Ramos (cell line): ENCODE data around the gene SPDL1.

ENCODE experiments used
- in situ Hi-C: fragments of 300-500 bp; cut with MboI; formaldehyde crosslinking; loops from one replicate; pipeline ENCODE4 v1.14.3; 2022; ENCODE audit warnings: low sequenced_read_pairs; ENCODE audit not compliant: unreplicated experiment

SPDL1 gene, protein sequence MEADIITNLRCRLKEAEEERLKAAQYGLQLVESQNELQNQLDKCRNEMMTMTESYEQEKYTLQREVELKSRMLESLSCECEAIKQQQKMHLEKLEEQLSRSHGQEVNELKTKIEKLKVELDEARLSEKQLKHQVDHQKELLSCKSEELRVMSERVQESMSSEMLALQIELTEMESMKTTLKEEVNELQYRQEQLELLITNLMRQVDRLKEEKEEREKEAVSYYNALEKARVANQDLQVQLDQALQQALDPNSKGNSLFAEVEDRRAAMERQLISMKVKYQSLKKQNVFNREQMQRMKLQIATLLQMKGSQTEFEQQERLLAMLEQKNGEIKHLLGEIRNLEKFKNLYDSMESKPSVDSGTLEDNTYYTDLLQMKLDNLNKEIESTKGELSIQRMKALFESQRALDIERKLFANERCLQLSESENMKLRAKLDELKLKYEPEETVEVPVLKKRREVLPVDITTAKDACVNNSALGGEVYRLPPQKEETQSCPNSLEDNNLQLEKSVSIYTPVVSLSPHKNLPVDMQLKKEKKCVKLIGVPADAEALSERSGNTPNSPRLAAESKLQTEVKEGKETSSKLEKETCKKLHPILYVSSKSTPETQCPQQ

DNA sequence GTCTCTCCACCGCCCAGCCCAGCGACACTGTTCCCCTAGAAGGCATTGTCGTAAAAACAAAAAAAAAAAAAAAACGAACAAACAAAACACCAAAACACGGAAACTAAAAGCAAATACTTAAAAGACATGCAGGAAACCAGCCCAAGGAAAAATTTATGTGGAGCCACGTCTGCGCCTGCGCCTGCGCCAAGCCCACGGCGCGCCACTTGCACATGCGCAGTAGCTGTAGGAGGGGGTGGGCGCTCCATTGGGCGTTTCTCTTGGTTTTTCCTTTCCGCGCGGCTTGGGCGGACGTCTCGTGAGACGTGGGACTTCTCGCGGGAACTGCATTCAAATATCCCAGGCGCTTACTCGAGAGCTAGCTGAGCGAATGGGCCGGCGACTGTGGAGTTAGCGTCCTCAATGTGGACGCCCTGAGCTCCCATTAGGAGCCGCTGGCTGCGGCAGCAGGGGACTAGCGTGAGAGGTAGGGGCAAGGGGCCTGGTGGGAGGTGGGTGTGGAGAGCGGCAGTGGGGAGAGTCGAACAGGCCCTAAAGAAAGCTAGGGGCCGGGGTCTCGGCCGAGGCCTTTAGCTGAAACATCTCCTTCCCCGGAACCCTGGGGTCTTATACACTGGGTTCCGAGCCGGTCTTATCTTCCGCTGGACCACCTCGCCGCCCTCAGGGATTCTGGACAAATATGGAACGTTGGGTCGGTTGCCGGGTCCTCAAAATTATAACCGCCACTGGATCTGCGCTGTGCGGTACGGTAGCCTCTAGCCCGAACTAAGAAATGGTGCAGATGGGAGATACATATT, at the start of gene SPDL1:
Gene SPDL1, plus strand, starts transcription at position 350 of the 797 bp plus-strand sequence. CDS start 4,644 bp downstream, outside the sequence.
- in situ Hi-C loops = loop anchor here (25.0 kb wide), 1 partner anchor 596 kb away; no protein-coding TSS in a partner anchor

DNA sequence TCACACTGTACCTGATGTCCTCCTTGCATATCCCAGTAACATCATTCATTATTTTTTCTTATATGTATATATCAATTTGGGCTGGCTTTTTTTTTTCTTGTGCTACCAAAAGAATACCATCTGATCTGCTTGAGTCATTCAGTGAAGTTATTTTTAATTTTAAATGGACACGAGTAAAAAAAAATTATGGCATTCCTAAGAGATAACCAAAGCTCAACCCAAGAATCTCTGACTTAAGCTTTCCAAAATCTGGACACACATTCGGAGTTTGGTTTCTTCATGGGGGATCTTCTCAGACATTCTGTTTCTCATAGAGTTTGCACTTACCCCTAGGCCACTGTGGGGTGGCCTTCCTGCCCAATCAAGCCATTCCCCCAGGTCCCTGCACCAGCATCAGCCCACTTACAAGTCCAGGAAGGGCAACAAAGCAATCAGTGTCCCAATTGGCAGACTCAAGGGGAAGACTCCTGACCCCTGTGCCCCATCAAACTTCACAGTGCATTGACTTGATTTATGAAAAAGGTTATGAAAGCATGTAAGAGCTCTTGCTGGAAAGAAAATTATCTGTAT, 49.2 kb upstream of the SPDL1 start:
- in situ Hi-C loops = no loop called here

DNA sequence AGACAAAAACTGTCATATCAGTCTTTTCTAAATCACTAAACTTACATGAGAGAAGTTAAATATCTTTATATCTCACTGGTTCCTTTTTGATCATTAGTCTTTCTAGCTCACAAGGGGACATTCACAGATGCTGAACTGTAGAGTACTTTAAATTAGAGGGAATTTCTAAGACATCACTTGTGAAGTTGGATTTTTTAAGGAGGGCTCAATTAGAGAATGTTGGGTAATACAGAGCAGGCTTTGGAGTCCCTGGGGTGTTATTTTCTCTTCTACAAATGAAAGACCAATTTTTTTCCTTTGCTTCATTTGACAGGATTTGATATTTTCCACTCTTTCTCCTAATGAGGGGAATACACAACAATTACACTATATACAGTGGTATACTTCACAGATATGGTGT, 48.6 kb upstream of the SPDL1 start:
- in situ Hi-C loops = no loop called here

DNA sequence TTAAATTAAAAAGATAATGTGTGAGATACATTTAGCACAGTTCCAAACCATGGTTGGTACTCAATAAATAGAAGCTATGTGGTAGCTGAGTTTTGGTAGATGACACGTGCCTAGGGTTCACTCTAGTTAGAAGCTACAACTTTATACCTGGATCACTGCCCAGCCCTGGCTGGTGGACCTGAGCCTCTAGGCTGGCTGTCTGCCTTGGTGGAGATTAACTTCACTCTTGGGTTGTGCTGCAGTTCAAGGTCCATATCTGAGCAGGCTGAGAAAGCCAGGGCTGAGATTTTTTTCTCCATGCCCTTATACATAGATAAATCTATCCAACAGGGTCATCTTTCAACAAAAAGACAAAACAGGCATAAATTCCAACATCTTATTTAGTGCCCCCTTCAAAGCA, 44.6 kb upstream of the SPDL1 start:
- in situ Hi-C loops = no loop called here

DNA sequence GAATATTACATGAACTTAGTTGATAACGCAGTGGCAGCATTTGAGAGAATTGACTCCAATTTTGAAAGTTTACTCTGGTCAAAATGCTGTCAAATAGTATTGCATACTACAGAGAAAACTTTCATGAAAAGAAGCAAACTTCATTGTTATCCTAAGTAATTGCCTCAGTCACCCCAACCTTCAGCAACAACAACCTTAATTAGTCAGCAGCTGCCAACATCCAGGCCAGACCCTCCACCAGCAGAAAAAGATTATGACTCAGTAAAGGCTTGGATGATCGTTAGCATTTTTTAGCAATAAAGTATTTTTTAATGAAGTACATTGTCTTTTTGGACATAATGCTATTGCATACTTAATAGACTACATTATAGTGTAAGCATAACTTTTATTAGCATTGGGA, 40.8 kb upstream of the SPDL1 start:
- in situ Hi-C loops = no loop called here

DNA sequence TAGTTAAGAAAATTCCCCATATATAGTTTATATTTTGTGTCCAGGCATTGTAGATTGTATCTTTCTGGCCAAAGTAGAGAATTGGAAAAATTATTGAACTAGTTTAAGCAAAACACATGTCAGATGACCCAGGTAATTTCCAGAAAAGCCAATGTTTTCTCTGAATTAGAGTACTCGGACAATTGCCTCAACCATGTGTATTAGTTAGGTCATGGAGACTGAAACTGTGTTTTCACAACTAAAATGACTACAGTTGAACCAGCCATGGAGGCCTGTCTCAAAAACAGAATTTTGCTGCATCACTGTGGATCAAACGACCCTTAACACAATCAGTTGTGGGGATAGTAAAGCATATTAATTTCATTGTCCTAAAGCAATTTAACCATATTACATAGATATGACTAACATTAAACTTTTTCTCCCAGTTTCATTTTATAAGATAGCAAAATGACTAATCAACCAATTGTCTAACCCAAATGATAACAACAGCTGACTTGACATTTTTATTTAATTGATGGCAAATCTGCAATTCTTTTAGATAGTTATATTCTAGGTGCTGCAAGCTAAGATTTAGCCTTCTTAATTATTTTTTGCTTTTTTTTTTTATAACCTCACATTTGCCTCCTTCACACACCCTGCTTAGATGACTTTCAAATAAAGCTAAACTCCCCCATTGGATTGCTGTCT, 39.2 kb upstream of the SPDL1 start:
- in situ Hi-C loops = no loop called here

DNA sequence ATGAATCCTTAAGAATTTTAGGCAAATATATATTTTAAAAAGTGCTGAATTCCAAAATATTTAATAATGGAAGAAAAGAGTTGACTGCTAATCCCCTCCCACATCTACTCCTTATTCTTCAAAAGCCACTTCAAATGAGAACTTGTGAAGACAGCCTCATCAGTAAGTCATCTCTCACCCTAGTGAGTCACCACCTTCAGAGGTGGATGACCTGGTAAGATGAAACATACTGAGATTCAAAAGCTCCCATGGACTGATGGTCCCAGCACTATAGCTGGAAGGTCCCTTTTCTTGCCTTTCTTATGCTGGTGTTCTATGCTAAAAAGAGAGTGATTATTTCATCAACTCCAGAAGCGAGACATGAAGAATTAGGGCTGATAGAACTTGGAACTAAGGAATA, 37.8 kb upstream of the SPDL1 start:
- in situ Hi-C loops = no loop called here

DNA sequence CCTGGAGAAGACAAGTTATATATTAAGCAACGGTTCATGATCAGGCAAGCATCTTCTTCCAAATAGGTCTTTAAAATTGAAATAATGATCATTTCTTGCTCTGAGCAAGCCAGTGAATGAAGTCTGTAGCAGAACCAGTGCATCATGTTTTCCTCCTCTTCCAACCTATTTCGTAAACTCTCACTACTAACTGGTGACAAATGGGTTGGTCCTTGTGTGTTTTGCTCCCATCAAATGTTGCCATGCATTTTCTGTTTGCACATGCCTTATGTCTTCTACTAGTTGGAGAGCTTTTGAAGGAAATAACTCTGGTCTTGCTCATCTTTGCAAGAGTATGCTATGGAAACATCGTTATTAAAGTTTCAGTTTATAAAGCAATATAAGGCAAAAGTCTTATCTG, 37.2 kb upstream of the SPDL1 start:
- in situ Hi-C loops = no loop called here

DNA sequence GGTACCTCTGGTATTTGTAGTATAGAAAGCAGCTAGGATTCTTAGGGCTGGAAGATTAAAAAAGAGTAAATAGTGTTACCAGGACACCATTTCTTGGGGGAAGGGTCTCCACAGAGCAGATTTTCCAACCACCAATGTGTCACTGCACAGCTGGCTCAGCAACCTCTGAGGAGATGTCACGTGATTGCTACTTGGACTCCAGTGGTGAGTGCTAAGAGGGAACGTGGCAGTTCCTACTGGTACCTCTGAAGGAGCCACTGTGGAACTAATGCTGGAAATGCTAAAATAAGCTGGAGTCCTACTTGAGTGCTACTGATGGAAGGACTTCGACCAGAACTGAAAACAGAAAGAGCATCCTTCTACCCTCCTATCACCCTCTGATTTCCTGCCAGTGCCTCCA, 36.1 kb upstream of the SPDL1 start:
- in situ Hi-C loops = no loop called here

DNA sequence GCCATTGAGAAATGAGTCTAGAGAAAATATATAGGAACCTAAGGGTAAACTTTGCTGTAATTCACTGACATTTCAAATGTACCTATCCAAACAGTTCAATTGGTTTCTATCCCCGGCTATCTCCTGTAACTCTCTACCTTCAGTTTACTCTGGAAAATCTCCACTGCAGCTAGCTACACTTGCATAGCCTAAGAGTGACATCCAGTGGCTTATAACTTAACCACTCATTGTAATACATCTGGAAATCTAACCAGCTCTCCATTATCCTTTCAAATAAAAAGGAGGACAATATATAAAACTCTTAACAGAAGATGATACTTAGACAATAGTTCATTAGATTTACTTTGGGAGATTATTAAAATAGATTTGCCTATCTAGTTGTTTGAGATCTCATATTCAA, 35.3 kb upstream of the SPDL1 start:
- in situ Hi-C loops = no loop called here

DNA sequence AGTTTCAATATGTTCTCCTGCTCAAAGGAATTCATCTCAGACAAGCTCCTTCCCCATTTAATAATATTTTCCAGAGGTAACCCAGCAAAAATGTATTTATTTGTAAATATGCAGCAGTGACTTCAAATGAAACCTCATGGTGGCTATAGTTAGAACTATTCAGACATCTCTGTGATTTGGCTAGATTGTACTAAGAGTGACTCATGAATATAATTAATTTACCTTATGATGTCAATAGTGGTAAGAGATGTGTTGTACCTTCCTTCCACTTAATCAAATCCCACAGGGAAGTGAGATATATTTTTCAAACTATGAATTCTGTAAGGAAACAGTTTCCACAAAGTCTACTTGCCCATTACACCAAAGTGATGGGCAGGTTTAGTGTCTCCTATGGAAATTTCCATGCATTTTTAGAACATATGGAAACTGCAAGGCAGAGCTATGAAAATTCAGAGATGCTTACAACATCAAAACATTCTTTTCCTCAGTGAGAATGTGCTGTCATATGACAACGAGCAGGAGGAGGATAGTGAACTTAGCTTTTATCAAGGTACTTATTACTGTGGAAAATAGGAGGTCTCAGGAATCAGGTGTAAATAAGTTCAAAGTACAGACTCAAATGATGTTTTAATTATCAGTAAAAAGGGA, 34.0 kb upstream of the SPDL1 start:
- in situ Hi-C loops = no loop called here

DNA sequence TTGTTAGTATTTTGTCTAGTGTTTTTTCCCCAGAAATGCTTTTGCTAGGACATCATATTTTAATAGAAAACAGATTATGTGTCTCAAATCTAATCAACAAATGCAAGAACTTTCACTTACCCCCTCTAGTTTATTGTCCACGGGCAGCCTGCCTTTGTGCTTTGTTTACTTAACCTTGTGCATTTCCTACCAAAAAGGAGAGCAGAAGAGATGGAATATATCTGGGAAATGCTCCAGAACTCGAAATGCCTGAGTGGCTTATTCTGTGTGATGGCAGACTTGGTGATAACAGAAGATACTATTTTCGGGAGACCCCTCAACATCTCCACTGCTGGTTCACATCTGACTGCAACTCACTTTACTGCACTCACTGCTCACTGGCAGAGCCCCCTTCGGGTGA, 33.3 kb upstream of the SPDL1 start:
- in situ Hi-C loops = no loop called here

DNA sequence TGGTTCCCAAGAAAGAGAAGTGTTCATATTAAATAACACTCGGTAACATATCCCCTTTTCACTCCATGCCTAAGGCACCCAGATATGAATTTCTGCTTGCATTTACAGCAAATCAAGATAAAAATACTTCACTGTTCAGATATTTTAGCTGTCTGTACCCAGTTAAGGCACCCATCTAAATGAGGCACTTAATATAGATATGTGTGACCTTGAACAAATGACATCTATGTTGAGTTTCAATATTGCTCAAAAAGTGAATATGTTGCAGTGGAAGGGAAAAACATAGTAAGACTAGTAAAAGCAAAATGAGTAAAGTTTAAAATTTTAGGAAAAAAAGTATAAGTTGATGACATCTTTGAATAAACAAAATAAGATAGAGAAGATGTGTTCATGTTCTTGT, 32.4 kb upstream of the SPDL1 start:
- in situ Hi-C loops = no loop called here

DNA sequence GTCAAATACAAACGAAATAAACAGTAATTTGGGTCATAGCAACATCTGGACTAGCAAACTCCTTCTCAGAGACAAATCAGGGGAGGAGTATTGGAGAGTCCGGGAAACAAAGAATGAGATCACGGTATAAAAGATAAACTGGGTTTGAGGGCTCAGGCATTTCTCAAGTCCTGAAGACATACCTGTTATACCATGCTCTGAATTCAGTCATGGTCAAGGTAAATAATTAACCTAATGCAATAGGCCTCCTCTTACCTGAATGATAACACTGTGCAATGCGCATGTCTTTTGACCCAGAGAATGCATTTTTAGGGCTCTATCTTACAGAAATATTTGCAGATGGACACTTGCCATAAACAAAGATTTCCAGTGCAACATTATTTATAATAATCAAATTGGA, 31.9 kb upstream of the SPDL1 start:
- in situ Hi-C loops = no loop called here

DNA sequence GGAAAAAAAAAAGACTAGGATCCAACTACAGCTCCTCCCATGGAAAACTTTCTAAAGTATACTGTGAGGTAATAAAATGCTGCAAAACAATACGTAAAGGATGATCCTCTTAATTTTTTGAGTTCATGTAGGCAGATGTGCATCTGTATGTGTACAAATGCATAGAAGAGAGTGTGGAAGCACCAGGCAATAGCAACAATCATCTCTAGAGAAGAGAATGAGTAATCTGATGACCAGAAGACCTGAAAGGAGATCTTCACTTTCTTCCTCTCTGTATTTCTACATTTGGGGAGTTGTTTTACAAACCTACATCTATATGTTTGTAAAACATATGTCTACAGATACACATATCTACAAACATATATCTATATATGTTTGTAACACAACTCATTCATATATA, 29.3 kb upstream of the SPDL1 start:
- in situ Hi-C loops = no loop called here

DNA sequence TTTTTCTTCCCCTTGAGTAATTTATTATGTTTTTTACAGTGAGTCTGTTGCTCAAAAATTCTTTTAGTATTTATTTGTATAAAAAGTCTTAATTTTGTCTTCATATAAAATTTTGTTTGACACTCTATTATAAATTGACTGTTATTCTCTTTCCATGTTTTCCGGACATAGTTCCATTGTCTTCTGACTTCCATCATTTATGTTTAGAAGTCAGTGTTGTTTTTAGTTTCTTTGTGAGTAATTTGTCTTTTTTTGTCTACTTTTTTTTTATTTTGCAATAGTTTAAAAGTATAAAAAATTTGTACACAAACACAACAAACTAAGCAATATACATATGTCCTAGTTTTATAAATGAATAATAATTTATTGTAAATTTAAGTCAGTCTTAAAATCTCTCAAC, 25.7 kb upstream of the SPDL1 start:
- in situ Hi-C loops = no loop called here

DNA sequence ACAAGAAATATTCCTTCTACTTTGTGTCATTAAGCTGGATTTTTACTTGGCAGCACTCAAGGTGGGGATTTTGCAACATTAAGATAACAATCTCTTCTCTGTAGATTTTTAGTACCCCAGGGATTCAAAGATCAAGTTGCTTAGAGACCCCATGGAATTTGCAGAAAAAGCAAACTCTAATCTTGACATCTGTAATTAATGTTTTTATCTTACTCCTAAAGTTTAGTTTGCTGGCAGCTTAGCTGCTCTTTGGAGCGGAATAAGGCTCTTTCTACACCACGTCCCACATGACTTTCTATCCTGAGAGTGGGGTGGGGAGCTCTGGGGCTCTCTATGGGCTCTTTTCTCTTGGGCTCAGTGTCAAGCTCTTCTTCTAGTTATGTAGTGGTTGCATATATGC, 21.7 kb upstream of the SPDL1 start:
- in situ Hi-C loops = no loop called here

DNA sequence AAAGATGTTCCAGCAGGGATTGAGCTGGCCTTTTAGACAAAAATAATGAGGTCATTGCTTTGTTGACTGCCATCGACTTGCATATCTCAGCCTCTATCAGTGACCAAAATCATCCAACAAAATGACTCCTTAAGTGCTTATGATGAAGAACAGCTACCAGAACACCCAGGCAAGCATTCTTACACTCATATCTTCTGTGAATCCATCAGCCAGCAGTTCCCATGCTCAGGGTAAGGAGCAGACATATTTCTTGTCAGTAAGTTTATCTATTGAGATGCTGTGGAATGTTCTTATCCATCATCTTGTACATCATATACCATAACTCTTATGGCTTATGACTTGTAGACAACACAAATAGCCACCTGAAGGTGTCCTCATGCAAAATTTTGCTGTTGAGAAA, 20.2 kb upstream of the SPDL1 start:
- in situ Hi-C loops = no loop called here

DNA sequence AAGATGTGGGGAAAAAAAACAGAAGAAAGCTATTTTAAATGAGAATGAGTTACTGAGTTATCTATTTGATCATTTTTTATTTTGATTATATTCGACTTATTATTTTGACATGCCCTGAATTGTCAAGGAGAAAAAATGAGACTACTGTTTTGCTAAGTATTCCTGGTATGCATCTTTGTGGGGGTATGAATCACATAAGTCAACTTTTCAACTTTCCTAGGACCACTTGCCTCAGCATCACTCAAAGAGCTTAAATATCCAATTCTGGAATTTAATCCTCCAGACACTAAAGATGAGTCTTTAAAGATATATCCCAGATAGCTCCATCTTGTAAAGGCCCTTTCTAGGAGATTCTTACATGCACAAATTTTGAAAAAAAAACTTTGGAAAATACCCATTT, 17.4 kb upstream of the SPDL1 start:
- in situ Hi-C loops = no loop called here

DNA sequence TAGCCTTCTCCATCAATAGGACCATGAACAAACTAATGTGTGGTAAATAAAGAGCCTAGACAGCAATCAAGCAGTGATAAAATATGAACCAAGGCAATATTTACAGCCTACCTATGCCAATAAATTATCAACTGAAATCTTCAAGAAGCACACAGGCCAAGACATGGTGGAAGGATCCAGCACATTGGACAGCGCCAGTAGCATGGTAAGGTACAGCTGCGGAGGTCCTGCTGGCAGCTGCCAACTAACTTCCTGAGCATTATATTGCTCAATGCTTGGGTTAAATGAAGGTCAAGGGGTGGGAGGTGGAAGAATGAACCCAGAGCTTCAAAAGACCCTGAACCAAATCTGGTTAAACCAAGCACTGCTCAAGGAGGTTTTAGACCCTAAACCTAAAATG, 16.5 kb upstream of the SPDL1 start:
- in situ Hi-C loops = no loop called here
